HG03159 (cell line): ENCODE results near the gene DENND4C.
"Not testable (repeated sequence)": the region's sequence is repeated elsewhere in the genome, so short reads cannot be mapped to it uniquely, and the experiment has no call there.

Source experiments
- ATAC-seq: cut with Tn5 transposase; IDR thresholded peaks from one replicate; pipeline ENCODE4 v1.9.1; 2021; ENCODE audit warnings: mild to moderate bottlenecking, moderate library complexity; ENCODE audit not compliant: unreplicated experiment

Gene DENND4C

DNA sequence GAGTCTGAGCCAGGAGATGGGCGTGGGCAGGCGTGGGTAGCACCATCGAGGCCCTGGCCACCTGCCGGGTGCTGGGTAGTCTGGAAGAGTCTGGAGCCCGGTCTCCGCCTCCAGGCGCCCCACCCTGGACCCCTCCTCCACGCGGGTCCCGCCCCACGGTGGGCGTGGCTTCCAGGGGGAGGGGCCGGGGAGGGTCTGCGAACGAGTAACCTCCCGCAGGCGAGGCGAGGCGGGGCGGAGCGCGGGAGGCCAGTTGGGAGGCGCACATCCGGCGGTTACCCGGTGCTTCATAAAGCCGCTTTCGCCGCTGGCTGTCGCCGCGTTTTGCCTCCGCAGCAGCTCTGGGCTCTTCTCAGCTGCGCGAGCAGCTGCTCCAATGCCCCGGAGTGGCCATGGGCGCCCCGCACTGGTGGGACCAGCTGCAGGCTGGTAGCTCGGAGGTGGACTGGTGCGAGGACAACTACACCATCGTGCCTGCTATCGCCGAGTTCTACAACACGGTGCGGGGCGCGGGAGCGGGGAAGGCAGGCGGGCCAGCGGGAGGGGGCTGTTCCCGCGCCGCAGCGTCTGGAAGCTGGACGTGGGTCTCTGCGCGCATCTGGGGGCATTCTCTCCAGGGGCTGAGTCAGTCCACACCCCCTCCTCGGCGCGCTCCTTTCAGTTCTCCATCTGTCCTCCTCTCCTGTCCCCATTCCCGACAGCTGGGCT lies 178.4 kb downstream of the DENND4C start, which contains the start of gene ACER2:
TSS of gene ACER2 (plus strand) at position 317 of the 708 bp plus-strand sequence. CDS start at position 393, 76 bp downstream.
- ATAC-seq, result peak; percentile 93

DNA sequence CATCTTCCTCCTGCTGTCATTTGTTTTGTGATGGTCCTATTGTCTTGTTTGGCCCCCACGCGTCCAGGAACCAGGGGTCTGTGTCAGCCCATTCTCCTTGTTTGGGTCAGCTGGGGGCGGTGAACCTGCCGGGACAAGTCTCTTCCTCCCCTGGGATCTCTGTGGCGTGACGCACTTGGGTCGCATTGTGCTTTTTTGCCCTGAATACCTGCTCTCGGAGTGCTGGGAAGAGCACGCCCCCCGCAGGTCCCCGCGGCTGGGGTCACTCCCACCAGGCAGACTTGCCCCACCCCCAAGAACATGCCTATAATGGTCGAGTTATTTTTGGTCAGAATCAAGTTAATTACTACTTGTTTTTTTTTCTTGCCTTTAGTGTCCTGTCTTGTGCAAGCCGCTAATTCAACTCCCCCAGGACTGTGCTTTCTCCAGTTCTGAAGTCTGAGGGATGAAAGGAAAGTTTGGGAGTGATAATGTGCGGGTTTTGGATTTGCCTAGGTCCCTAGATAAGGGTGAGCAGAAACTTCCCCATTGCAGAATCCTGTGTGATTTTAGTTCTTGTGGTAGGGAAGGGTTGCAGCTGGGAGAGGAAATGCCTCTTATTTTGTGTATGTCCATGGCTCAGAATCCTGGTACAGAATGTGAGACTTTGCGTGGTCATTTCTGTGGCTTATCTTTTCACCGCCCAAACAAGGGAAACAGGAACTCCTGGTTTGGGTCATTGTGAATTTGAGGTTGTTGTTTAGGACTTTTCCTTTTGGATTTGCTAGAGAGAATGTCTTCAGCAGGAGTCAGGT lies 179.1 kb downstream of the DENND4C start:
- no peak for ATAC-seq

DNA sequence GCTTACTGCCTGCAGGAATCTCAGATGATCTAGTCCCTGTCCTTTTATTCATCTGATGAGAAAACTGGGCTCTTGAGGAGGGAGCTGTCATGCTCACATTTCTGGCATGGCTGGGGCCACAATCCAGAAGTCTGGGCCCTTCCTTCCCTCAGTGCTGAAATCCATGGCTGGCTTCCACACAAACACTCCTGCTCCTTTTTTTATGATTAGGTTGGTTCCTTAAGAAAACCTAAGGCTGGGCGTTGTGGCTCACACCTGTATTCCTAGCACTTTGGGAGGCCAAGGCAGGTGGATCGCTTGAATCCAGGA lies 179.7 kb downstream of the DENND4C start:
- ATAC-seq, result no peak

DNA sequence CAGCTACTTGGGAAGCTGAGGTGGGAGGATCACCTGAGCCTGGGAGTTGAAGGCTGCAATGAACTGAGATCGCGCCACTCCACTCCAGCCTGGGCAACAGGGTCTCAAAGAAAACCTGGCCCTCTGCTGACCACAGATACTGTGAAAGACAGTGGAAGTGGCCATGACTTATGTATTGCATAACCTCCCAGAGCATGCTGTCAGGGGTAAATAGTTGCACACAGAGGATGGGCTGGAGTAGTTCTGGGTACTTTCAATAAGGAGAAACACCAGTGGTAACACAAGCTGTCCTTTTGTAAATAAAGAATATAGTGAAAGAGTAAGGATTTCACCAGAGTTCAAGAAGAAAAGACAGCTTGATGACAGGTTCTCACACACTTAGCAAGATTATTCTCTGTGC lies 180.1 kb downstream of the DENND4C start:
- no peak for ATAC-seq

DNA sequence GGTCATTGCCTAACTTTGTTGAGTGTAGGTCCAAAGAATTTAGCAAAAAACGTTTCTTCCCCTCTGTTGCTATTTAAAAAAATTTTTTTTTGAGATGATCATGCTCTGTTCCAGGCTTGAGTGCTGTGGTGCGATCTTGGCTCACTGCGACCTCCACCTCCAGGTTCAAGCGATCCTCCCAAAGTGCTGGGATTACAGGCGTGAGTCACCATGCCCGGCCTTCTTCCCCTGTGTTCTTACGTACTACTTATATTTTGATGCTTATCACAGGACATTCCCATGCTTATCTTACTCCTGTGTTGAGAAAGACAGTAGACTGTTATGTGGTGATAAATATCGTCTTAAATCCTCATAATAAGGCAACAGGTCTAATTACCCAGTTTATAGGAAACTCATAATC lies 180.8 kb downstream of the DENND4C start:
- no peak for ATAC-seq

DNA sequence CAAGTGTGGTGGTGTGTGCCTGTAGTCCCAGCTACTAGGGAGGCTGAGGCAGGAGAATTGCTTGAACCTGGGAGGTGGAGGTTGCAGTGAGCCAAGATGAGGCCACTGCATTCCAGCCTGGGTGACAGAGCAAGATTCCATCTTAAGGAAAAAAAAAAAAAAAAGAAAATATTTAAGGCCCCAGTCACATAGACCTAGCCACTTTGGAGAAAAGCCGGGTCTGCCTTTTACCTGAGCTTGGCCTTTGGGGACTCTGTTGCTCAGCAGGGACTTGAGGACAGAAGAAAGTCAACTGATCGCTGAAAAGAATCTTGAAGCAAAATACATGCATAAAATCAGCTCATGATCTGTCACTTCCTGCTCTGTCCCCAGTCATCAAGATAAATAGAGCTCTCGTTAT lies 183.0 kb downstream of the DENND4C start:
- ATAC-seq, result not testable (repeated sequence)

DNA sequence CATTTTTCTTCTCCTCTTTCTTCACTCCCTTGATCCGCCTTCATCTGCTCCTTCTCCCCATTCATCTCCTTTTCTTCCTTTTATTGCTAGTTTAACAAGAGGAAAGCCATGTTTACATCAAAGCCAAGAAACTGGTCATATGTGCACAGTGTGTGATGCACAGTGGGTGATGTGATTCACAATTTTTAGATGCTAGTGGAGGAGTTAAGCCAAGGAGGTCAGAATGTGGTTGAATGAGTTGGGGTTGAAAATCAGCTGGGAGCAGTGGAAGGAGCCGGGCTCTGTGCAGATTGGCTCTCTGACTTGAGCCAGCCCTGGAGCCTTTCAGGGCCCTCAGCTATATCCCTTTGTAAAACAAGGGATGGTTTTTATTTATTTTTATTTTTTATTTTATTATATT lies 185.7 kb downstream of the DENND4C start:
- no peak for ATAC-seq

DNA sequence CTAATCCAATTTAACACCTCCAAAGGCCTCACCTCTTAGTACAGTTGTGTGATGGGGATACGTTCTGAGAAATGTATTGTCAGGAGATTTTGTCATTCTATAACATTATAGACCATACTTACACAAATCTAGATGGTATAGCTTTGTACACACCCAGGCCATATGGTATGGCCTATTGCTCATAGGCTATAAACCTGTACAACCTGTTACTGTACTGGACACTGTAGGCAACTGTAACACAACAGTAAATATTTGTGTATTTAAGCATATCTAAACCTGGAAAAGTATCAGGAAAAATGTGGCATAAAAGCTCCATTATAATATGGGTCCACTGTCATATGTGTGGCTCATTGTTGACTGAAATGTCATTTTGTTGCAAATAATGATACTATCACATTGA lies 190.4 kb downstream of the DENND4C start:
- no peak for ATAC-seq
